ENCODE data around the gene DNAJC9.

DNA sequence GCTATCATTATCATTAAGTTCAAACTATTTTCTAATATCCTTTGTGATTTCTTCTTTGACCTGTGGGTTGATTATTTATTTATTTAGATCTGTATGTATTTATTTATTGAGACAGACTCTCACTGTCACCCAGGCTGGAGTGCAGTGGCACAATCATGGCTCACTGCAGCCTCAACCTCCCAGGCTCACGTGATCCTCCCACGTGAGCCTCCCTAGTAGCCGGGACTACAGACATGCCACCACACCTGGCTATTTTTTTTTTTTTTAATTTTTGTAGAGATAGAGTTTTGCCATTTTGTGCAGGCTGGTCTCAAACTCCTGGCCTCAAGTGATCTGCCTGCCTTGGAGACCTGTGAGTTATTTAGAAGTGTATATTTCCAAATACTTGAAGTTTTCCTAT lies 34.0 kb upstream of the DNAJC9 start:
- TF ChIP-seq POLR2A (IDR thresholded peaks at IDR 0.05) = no peak
- TF ChIP-seq, protein P1, sequence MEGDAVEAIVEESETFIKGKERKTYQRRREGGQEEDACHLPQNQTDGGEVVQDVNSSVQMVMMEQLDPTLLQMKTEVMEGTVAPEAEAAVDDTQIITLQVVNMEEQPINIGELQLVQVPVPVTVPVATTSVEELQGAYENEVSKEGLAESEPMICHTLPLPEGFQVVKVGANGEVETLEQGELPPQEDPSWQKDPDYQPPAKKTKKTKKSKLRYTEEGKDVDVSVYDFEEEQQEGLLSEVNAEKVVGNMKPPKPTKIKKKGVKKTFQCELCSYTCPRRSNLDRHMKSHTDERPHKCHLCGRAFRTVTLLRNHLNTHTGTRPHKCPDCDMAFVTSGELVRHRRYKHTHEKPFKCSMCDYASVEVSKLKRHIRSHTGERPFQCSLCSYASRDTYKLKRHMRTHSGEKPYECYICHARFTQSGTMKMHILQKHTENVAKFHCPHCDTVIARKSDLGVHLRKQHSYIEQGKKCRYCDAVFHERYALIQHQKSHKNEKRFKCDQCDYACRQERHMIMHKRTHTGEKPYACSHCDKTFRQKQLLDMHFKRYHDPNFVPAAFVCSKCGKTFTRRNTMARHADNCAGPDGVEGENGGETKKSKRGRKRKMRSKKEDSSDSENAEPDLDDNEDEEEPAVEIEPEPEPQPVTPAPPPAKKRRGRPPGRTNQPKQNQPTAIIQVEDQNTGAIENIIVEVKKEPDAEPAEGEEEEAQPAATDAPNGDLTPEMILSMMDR (IDR thresholded peaks at IDR 0.05) = no peak

Data from lower leg skin (tissue), 3 donors.